Thoracic aorta (tissue), 2 donors: ENCODE measurements around the gene CTNNBL1. TPM values are rescaled to one million over a fixed set of nuclear protein-coding genes. Genes with fewer than 3 reads are reported as not detected.

ENCODE experiments used
- ATAC-seq: fragments of 150-250 bp; one replicate; pipeline ENCODE4 v1.8.0; 2017; ENCODE audit warnings: low read depth; ENCODE audit not compliant: insufficient number of reproducible peaks, low FRiP score
- DNase-seq: peaks from one replicate; pipeline ENCODE4 v3.0.0-alpha.2; 2020; ENCODE audit warnings: low spot score
- H3K27ac ChIP-seq, 2 donors: fragments of 200-600 bp; sonication (generic); 1 replicate in 1 of 2; 2 replicates in 1 of 2; pipeline ENCODE4 v1.5.1; 2016; ENCODE audit warnings: mild to moderate bottlenecking in 2 of 2, moderate library complexity in 2 of 2
- H3K27me3 ChIP-seq: fragments of 200-600 bp; sonication (generic); replicated peaks from 2 replicates; pipeline ENCODE4 v1.6.0; 2016; ENCODE audit warnings: mild to moderate bottlenecking; ENCODE audit not compliant: insufficient read depth
- H3K36me3 ChIP-seq: fragments of 200-600 bp; sonication (generic); one replicate; pipeline ENCODE4 v1.5.1; 2016
- H3K4me1 ChIP-seq, 2 donors: fragments of 200-600 bp; sonication (generic); 1 replicate in 1 of 2; 2 replicates in 1 of 2; pipeline versions ENCODE4 v1.5.1 to v1.6.0; 2016; ENCODE audit warnings: low read depth in 2 of 2, mild to moderate bottlenecking in 1 of 2; ENCODE audit not compliant: control insufficient read depth in 1 of 2
- H3K4me3 ChIP-seq: fragments of 200-600 bp; sonication (generic); 2 replicates; pipeline ENCODE4 v1.5.1; 2016; ENCODE audit warnings: mild to moderate bottlenecking
- H3K9me3 ChIP-seq: fragments of 200-600 bp; sonication (generic); 2 replicates; pipeline ENCODE4 v1.5.1; 2016
- CTCF ChIP-seq: fragments of 200-600 bp; sonication (generic); IDR thresholded peaks from one replicate; pipeline ENCODE4 v1.5.1; 2019; ENCODE audit warnings: antibody characterized with exemption
- total RNA-seq, 2 donors: library from RNA; depleted of rRNA; stranded (reverse); fragments of >200 nt; gene quantifications; one replicate each; pipeline versions ENCODE4 v1.1.0 to v1.2.3, GENCODE V29; 2016

CTNNBL1 gene
- total RNA-seq, 2 donors from 2014 or later: 22.6 to 34.3 TPM

DNA sequence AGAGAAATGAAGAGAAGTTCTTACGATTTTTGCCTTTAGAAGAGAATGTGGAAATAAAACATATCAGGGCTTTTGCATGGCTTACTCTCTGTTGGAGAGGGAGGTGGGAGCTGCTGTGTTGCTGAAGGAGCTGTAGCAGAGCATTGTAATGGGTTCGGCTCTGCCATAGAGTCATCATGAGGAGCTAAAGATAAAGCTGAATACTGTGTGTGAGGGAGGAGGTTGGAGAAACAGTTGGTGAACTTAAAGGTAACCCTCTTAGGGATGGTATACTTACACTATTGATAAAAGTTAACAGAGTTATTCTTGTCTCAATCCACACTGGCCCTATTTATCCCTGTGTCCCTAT is 34.8 kb downstream of the CTNNBL1 start:
- DNase-seq (no peak), ATAC-seq (no peak)
- Histone ChIP-seq H3K36me3 (peaks cover 6% of the 10 kb centered on the region), H3K4me3 (no peak overlapping the region), H3K4me1 (peaks cover 9 to 13% of the 10 kb centered on the region in 2 donors), H3K27ac (no peak overlapping the region), H3K9me3 (no peaks in the 10 kb centered on the region), H3K27me3 (no peaks in the 10 kb centered on the region)
- TF ChIP-seq CTCF: no peak

DNA sequence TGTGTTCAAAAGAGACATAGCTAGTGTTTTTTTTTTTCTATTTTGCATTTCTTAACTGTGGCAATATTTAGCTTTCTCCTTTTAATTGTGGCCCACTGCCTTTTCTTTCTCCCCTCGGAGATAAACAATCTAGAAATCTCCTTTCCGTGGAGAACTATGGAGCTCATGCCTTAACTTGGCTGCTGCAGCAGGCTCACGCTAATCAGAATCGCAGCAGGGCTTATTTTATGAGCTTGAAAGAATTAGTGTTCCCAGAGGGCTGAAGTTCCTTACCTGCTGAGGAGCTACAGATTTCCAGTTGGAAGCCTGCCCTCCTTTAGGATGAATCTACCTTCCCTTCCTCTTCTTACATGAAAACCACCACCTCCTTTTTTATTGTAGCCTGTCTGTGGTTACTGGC is 35.6 kb downstream of the CTNNBL1 start:
- H3K9me3 ChIP-seq: no peaks in the 10 kb centered on the region
- no peak overlapping the region for H3K27ac ChIP-seq
- ATAC-seq: no peak
- TF ChIP-seq CTCF: no peak
- H3K4me1 ChIP-seq: peaks cover 9 to 13% of the 10 kb centered on the region in 2 donors
- H3K27me3 ChIP-seq: no peaks in the 10 kb centered on the region
- peaks cover 6% of the 10 kb centered on the region for H3K36me3 ChIP-seq
- no peak for DNase-seq
- no peak overlapping the region for H3K4me3 ChIP-seq

GRCh38 chr20:37729909-37730308 is 36.1 kb downstream of the CTNNBL1 start:
- no peak overlapping the region for H3K27ac ChIP-seq
- ATAC-seq: no peak

DNA sequence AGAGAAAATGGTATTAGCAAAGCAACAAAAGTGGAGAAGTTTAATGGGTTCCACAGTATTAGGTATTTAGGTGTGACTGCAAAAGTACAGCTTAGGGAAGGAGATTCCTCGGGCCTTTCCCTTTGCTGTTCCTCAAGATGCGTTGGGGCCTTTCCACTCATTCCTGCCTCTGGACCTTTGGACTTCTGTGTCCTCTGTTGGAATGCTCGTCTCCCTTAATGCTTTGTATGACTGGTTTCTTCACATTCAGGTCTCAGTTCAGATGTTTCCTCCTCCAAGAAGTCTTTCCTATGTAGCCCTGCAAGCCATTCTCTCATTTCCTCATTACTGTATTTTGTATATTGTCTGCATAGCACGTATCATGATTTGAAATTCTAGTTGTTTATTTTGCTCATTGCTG is 39.6 kb downstream of the CTNNBL1 start:
- no peak overlapping the region for H3K4me3 ChIP-seq
- no peak for ATAC-seq
- no peaks in the 10 kb centered on the region for H3K27me3 ChIP-seq
- no peak for DNase-seq
- peaks cover 23% of the 10 kb centered on the region for H3K36me3 ChIP-seq
- no peaks in the 10 kb centered on the region for H3K9me3 ChIP-seq
- TF ChIP-seq CTCF: no peak
- no peak overlapping the region for H3K27ac ChIP-seq
- peaks cover 0 to 3% of the 10 kb centered on the region in 2 donors for H3K4me1 ChIP-seq

More at GRCh38 chr20:37729909-37730308, 36.1 kb downstream of the CTNNBL1 start:
- TF ChIP-seq CTCF: no peak
- peaks cover 6% of the 10 kb centered on the region for H3K36me3 ChIP-seq
- H3K4me3 ChIP-seq: no peak overlapping the region
- no peaks in the 10 kb centered on the region for H3K9me3 ChIP-seq
- peaks cover 9 to 13% of the 10 kb centered on the region in 2 donors for H3K4me1 ChIP-seq
- no peaks in the 10 kb centered on the region for H3K27me3 ChIP-seq
- DNase-seq: no peak

DNA sequence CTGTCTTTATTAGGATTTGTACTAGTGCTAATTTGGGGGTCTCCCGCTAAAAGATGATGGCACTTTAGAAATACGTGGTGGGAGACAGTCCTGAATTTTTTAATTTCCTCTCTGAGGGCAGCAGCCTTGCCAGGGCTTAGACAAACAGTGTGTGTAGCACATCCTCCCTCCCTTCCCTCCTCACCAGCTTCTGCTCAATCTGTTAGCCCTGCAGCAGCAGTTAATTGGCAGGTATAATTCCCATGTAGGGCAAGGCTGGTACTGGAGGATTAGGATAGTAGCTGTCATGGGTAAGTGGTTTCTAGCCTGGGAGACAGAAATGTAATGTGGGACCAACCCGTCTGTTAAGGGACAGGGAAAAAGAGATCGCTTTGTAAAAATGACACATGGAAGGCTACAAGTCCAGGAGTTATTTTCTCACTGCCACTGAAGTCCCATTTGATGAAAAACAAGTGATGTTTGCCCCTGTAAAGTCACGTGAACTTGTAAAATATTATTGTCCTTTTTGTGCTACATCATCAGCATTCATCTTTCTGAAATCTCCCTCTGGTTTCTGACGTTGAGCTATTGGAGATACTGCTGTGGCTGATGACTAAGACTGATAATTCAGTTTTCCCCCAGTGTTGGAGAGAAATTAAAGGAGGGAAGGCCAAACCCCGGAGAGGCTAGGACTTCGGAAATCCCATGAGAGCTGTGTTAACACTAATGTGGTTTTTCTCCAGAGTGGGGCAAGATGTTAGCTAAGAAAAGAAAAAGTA is 40.6 kb downstream of the CTNNBL1 start:
- DNase-seq (no peak), ATAC-seq (no peak)
- Histone ChIP-seq H3K27me3 (no peaks in the 10 kb centered on the region), H3K4me3 (no peak overlapping the region), H3K36me3 (peaks cover 29% of the 10 kb centered on the region), H3K4me1 (peaks cover 0 to 3% of the 10 kb centered on the region in 2 donors), H3K9me3 (no peaks in the 10 kb centered on the region), H3K27ac (no peak overlapping the region)
- TF ChIP-seq CTCF: no peak
